Lower leg skin (tissue), 3 donors: ENCODE data around the gene OR2V2.

Source experiments
- POLR2A ChIP-seq, 2 donors: fragments of 450-650 bp; IDR thresholded peaks; one replicate each; pipeline ENCODE4 v1.6.1; 2016 to 2017; ENCODE audit warnings: antibody characterized with exemption in 2 of 2, mild to moderate bottlenecking in 1 of 2, moderate library complexity in 1 of 2
- TF ChIP-seq, protein P1 (sequence below), 3 donors: fragments of 450-650 bp; IDR thresholded peaks; one replicate each; pipeline ENCODE4 v1.5.1; 2016; ENCODE audit warnings: antibody characterized with exemption in 3 of 3, mild to moderate bottlenecking in 3 of 3, moderate library complexity in 2 of 3

DNA sequence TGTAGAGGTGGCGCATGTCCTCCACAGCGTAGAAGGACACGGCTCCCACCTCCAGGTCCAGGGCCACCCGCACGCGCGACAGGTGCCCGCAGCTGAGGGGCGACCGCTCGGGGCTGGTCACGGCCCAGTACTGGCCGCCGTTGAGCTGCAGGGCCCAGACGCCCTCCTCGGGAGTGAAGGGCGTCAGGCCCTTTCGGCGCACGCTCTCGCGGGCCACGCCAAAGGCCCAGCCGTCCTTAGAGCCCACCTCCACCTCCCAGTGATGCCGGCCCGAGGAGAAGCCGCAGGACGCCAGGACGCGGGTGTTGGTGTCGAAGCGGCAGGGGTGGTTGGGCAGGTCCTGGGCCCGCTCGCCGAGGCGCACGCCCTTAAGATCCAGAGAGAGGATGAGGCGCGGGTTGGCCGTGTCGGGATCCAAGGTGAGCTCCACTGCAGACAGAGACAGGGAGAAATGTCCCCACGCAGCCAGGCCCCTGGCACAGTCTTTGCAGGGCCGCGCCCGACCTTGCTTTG lies 47.9 kb downstream of the OR2V2 start:
- TF ChIP-seq, protein P1, sequence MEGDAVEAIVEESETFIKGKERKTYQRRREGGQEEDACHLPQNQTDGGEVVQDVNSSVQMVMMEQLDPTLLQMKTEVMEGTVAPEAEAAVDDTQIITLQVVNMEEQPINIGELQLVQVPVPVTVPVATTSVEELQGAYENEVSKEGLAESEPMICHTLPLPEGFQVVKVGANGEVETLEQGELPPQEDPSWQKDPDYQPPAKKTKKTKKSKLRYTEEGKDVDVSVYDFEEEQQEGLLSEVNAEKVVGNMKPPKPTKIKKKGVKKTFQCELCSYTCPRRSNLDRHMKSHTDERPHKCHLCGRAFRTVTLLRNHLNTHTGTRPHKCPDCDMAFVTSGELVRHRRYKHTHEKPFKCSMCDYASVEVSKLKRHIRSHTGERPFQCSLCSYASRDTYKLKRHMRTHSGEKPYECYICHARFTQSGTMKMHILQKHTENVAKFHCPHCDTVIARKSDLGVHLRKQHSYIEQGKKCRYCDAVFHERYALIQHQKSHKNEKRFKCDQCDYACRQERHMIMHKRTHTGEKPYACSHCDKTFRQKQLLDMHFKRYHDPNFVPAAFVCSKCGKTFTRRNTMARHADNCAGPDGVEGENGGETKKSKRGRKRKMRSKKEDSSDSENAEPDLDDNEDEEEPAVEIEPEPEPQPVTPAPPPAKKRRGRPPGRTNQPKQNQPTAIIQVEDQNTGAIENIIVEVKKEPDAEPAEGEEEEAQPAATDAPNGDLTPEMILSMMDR (IDR thresholded peaks at IDR 0.05), result no peak
- TF ChIP-seq POLR2A (IDR thresholded peaks at IDR 0.05), result no peak
